IMR-90 (cell line): Measurements from ENCODE around the gene MIPEP. TPM values are rescaled to one million over a fixed set of nuclear protein-coding genes. Genes with fewer than 3 reads are reported as not detected.
A peak's percentile ranks its signal among the peaks of the same experiment; 100 is the strongest.

Experiments used
- ATAC-seq: fragments of 200-7000 bp; cut with Tn5 transposase; 2 replicates; pipeline ENCODE4 v1.9.1; 2020; ENCODE audit warnings: low read depth, mild to moderate bottlenecking, moderate library complexity
- BruUV-seq: library from RNA; stranded (reverse); fragments of 400-500 nt; replicated peaks from 2 replicates; lab custom pipeline; 2021; lab: Mats Ljungman, UMichigan
- CTCF ChIA-PET: fragments of 300-600 bp; formaldehyde crosslinking; extraction: SDS; loops from one replicate; lab custom pipeline; 2021; ENCODE audit warnings: antibody characterized with exemption; lab: Yijun Ruan, JAX
- POLR2A ChIA-PET: fragments of 300-600 bp; sonication (Branson Sonifier 250); formaldehyde crosslinking; loops from one replicate; lab custom pipeline; 2022; ENCODE audit warnings: antibody characterized with exemption; ENCODE audit not compliant: unreplicated experiment; lab: Charles Lee
- DNase-seq: peaks from one replicate; pipeline ENCODE4 v3.0.0; 2013
- H2AFZ ChIP-seq: replicated peaks from 2 replicates; pipeline ENCODE3; 2013; ENCODE audit warnings: low read length, mild to moderate bottlenecking; ENCODE audit not compliant: poor library complexity
- H2AK5ac ChIP-seq: 2 replicates; pipeline ENCODE4 v1.6.1; 2013; ENCODE audit warnings: low read depth, low read length, inconsistent platforms
- H2AK9ac ChIP-seq: replicated peaks from 2 replicates; pipeline ENCODE3; 2013; ENCODE audit warnings: mild to moderate bottlenecking, low read depth, low read length, moderate library complexity; ENCODE audit not compliant: poor library complexity
- H2BK120ac ChIP-seq: 2 replicates; pipeline ENCODE4 v1.6.1; 2013; ENCODE audit warnings: low read depth, low read length, inconsistent platforms
- H2BK15ac ChIP-seq: 3 replicates; pipeline ENCODE4 v1.6.1; 2013; ENCODE audit warnings: low read depth, low read length, inconsistent platforms
- H2BK20ac ChIP-seq: 2 replicates; pipeline ENCODE4 v1.6.1; 2013; ENCODE audit warnings: low read depth, mild to moderate bottlenecking, inconsistent platforms, low read length, moderate library complexity
- H2BK5ac ChIP-seq: 2 replicates; pipeline ENCODE4 v1.6.1; 2013; ENCODE audit warnings: mild to moderate bottlenecking, low read depth, low read length, inconsistent platforms; ENCODE audit not compliant: poor library complexity, severe bottlenecking
- H3K14ac ChIP-seq: replicated peaks from 2 replicates; pipeline ENCODE4 v1.6.1; 2013; ENCODE audit warnings: low read depth, low read length, inconsistent platforms
- H3K18ac ChIP-seq: 2 replicates; pipeline ENCODE4 v1.6.1; 2013; ENCODE audit warnings: low read depth, low read length, control low read depth
- H3K23ac ChIP-seq: 2 replicates; pipeline ENCODE4 v1.6.1; 2013; ENCODE audit warnings: low read depth, low read length, inconsistent platforms
- H3K27ac ChIP-seq: 2 replicates; pipeline ENCODE4 v1.5.1; 2013; ENCODE audit warnings: mild to moderate bottlenecking, control low read depth, low read length; ENCODE audit not compliant: insufficient read depth
- H3K27me3 ChIP-seq: 2 replicates; pipeline ENCODE4 v1.6.1; 2013; ENCODE audit warnings: low read length; ENCODE audit not compliant: control insufficient read depth, insufficient read depth
- H3K36me3 ChIP-seq: 2 replicates; pipeline ENCODE4 v1.6.1; 2013; ENCODE audit warnings: low read length, mixed read lengths; ENCODE audit not compliant: control insufficient read depth, insufficient read depth
- H3K4ac ChIP-seq: 2 replicates; pipeline ENCODE4 v1.6.1; 2013; ENCODE audit warnings: low read depth, low read length, inconsistent platforms
- H3K4me1 ChIP-seq: 2 replicates; pipeline ENCODE4 v1.6.1; 2013; ENCODE audit warnings: low read length, mixed read lengths; ENCODE audit not compliant: control insufficient read depth, insufficient read depth
- H3K4me2 ChIP-seq: 2 replicates; pipeline ENCODE4 v1.6.1; 2013; ENCODE audit warnings: low read depth, mild to moderate bottlenecking, control low read depth, low read length, moderate library complexity
- H3K4me3 ChIP-seq: 2 replicates; pipeline ENCODE4 v1.5.1; 2013; ENCODE audit warnings: low read depth, mild to moderate bottlenecking, control low read depth, low read length, moderate library complexity; ENCODE audit not compliant: insufficient read depth
- H3K56ac ChIP-seq: 2 replicates; pipeline ENCODE4 v1.6.1; 2013; ENCODE audit warnings: low read length, inconsistent platforms; ENCODE audit not compliant: insufficient read depth; ENCODE audit errors: extremely low read depth
- H3K79me1 ChIP-seq, 2 experiments: 2 replicates each; pipeline ENCODE4 v1.6.1; 2013; ENCODE audit warnings: low read length in 2 of 2, inconsistent platforms in 1 of 2, low read depth in 1 of 2
- H3K9ac ChIP-seq: 2 replicates; pipeline ENCODE4 v1.6.1; 2013; ENCODE audit warnings: low read depth, low read length, control low read depth
- H3K9me1 ChIP-seq: 2 replicates; pipeline ENCODE4 v1.6.1; 2013; ENCODE audit warnings: low read length, inconsistent platforms; ENCODE audit not compliant: insufficient read depth
- H3K9me3 ChIP-seq: 2 replicates; pipeline ENCODE4 v1.6.1; 2013; ENCODE audit warnings: low read length; ENCODE audit not compliant: control insufficient read depth, insufficient read depth
- H4K20me1 ChIP-seq: 2 replicates; pipeline ENCODE4 v1.6.1; 2013; ENCODE audit warnings: low read length, inconsistent platforms; ENCODE audit not compliant: insufficient read depth
- H4K5ac ChIP-seq: 2 replicates; pipeline ENCODE4 v1.6.1; 2013; ENCODE audit warnings: mild to moderate bottlenecking, low read depth, low read length, control low read depth
- H4K8ac ChIP-seq, 2 experiments: 2 replicates each; pipeline ENCODE4 v1.6.1; 2013; ENCODE audit warnings: low read depth in 2 of 2, low read length in 2 of 2, control low read depth in 1 of 2, inconsistent platforms in 1 of 2
- H4K91ac ChIP-seq: 2 replicates; pipeline ENCODE4 v1.6.1; 2013; ENCODE audit warnings: low read depth, low read length, inconsistent platforms; ENCODE audit not compliant: insufficient read depth
- MAZ ChIP-seq: IDR thresholded peaks from 2 replicates; pipeline ENCODE4 v1.6.1; 2012; ENCODE audit warnings: low read depth, mild to moderate bottlenecking, low read length, improper control_type of control experiment, moderate library complexity, borderline replicate concordance
- POLR2A ChIP-seq: IDR thresholded peaks from 2 replicates; pipeline ENCODE4 v1.6.1; 2012; ENCODE audit warnings: mild to moderate bottlenecking, low read depth, low read length
- RAD21 ChIP-seq: IDR thresholded peaks from 2 replicates; pipeline ENCODE4 v1.6.1; 2012; ENCODE audit warnings: low read length, improper control_type of control experiment
- USF2 ChIP-seq: fragments of 150-350 bp; IDR thresholded peaks from 2 replicates; pipeline ENCODE4 v1.6.1; 2017; ENCODE audit warnings: mild to moderate bottlenecking, antibody characterized with exemption, low read length, low read depth
- WGBS, 2 experiments: methylation state at CpG; one replicate each; pipeline versions ENCODE4 v1.1.5 to v1.1.7; 2013; ENCODE audit warnings: missing lambda C conversion rate in 2 of 2; ENCODE audit not compliant: insufficient read length in 1 of 2; ENCODE audit errors: extremely low coverage in 2 of 2; 5-methylcytosine and 5-hydroxymethylcytosine counted together
- dilution Hi-C: fragments of 300-500 bp; cut with HindIII; formaldehyde crosslinking; loops from one replicate; pipeline ENCODE4 v1.14.3; 2018; ENCODE audit warnings: low sequenced_read_pairs; ENCODE audit not compliant: unreplicated experiment
- in situ Hi-C: fragments of 300-500 bp; cut with MboI; formaldehyde crosslinking; loops from 3 replicates; pipeline ENCODE4 v1.14.3; 2019; ENCODE audit warnings: low sequenced_read_pairs, inconsistent platforms, mixed read lengths
- intact Hi-C: fragments of 100-400 bp; cut with micrococcal nuclease; formaldehyde crosslinking; loops from 2 replicates; pipeline ENCODE4 v1.10.0; 2022
- polyA plus RNA-seq, 3 experiments: library from polyadenylated mRNA; depleted of rRNA; stranded (reverse); fragments of >200 nt; gene quantifications; 2 replicates each; pipeline ENCODE4 v1.2.3, GENCODE V29; 2012; ENCODE audit warnings: low replicate concordance in 1 of 3
- total RNA-seq: library from RNA; depleted of rRNA; stranded (reverse); fragments of >200 nt; gene quantifications from 2 replicates; pipeline ENCODE4 v1.2.3, GENCODE V29; 2012

Gene MIPEP
- total and polyA plus RNA-seq, 2 of the 4 experiments (the other 2 are of a cell fraction): 15.0 to 21.5 TPM

GRCh38 chr13:23715092-23715761 lies 174.0 kb downstream of the MIPEP start (continued):
- no peak for TF ChIP-seq MAZ

GRCh38 chr13:23714672-23715071 lies 174.5 kb downstream of the MIPEP start:
- H2AFZ ChIP-seq: no peak overlapping the region
- H3K56ac ChIP-seq: no peak overlapping the region
- no peak overlapping the region for H3K9ac ChIP-seq
- H3K23ac ChIP-seq: no peak overlapping the region
- ChIA-PET POLR2A (interaction anchor here (0.8 kb wide), 1 partner anchor 137 kb away, joined by 10 read pairs; no protein-coding TSS in a partner anchor), CTCF (no interaction called here)
- no peak for DNase-seq
- H3K9me1 ChIP-seq: 0 out of 2 replicates have a peak, but pooled peaks cover 3% of the 10 kb centered on the region
- no peak overlapping the region for H4K5ac ChIP-seq
- no peak overlapping the region for H2AK9ac ChIP-seq
- H3K4me2 ChIP-seq: no peak overlapping the region
- H3K4ac ChIP-seq: no peak overlapping the region
- no peaks in the 10 kb centered on the region for H3K27me3 ChIP-seq
- no peaks in the 10 kb centered on the region for H4K20me1 ChIP-seq
- 94% methylated on average over 3 of the region's 5 CpGs; no CpG with 5 or more reads in 1 of the 2 experiments for WGBS, 2 experiments
- peaks cover 4% of the 10 kb centered on the region for H3K4me1 ChIP-seq
- BruUV-seq: no TSS peak
- H3K27ac ChIP-seq: no peak overlapping the region
- no peak overlapping the region for H4K91ac ChIP-seq
- peak overlapping the region; percentile 27; the same call in 1 of the 2 replicates for H2AK5ac ChIP-seq
- ATAC-seq: no peak
- H4K8ac ChIP-seq: no peak overlapping the region
- dilution Hi-C loops: no loop called here
- H2BK15ac ChIP-seq: peak overlapping the region; percentile 50; the same call in 1 of the 3 replicates
- H3K14ac ChIP-seq: no peak overlapping the region
- no peaks in the 10 kb centered on the region for H3K36me3 ChIP-seq
- no peak overlapping the region; the same call in 1 of the 2 replicates for H3K18ac ChIP-seq
- TF ChIP-seq USF2: no peak
- TF ChIP-seq POLR2A: no peak
- no peak for TF ChIP-seq RAD21
- H3K4me3 ChIP-seq: no peak overlapping the region
- H2BK120ac ChIP-seq: no peak overlapping the region
- no peaks in the 10 kb centered on the region for H3K79me1 ChIP-seq
- H2BK5ac ChIP-seq: no peak overlapping the region
- in situ Hi-C loops: no loop called here
- peaks cover 3% of the 10 kb centered on the region; the same call in 1 of the 2 replicates for H3K9me3 ChIP-seq
- H2BK20ac ChIP-seq: no peak overlapping the region
- intact Hi-C loops: no loop called here
